ENCODE measurements around the gene FGF12.

The FGF12 gene

GRCh38 chr3:192177383-192177782 lies 550.0 kb downstream of the FGF12 start:
- no peak for DNase-seq

- DNase-seq = no peak
These were observed 553.1 kb downstream of the FGF12 start for GRCh38 chr3:192174283-192174682.

GRCh38 chr3:192171213-192171612 lies 556.1 kb downstream of the FGF12 start:
- DNase-seq = no peak

GRCh38 chr3:192170659-192171058 lies 556.7 kb downstream of the FGF12 start:
- no peak for DNase-seq

GRCh38 chr3:192170031-192170430 lies 557.3 kb downstream of the FGF12 start:
- DNase-seq = no peak

- no peak for DNase-seq
These were observed 557.9 kb downstream of the FGF12 start for GRCh38 chr3:192169332-192169915.

- DNase-seq = no peak
These were observed 559.1 kb downstream of the FGF12 start for GRCh38 chr3:192168202-192168601.

- no peak for DNase-seq
These were observed 561.8 kb downstream of the FGF12 start for GRCh38 chr3:192165552-192165951.

- no peak for DNase-seq
These were observed 565.7 kb downstream of the FGF12 start for GRCh38 chr3:192161661-192162060.

GRCh38 chr3:192156382-192156781 lies 571.0 kb downstream of the FGF12 start:
- no peak for DNase-seq

GRCh38 chr3:192155194-192155593 lies 572.1 kb downstream of the FGF12 start:
- no peak for DNase-seq

- no peak for DNase-seq
These were observed 594.1 kb downstream of the FGF12 start for GRCh38 chr3:192133271-192133670.

GRCh38 chr3:192130534-192131132 lies 596.7 kb downstream of the FGF12 start:
- DNase-seq = no peak

- no peak for DNase-seq
These were observed 597.8 kb downstream of the FGF12 start for GRCh38 chr3:192129586-192129985.

- DNase-seq = no peak
These were observed 598.4 kb downstream of the FGF12 start for GRCh38 chr3:192128922-192129321.

- DNase-seq = no peak
These were observed 599.3 kb downstream of the FGF12 start for GRCh38 chr3:192128060-192128459.

GRCh38 chr3:192122832-192123594 lies 604.3 kb downstream of the FGF12 start:
- no peak for DNase-seq

GRCh38 chr3:192121923-192122322 lies 605.4 kb downstream of the FGF12 start:
- DNase-seq = no peak

GRCh38 chr3:192108820-192109219 lies 618.5 kb downstream of the FGF12 start:
- DNase-seq = no peak

GRCh38 chr3:192106543-192106942 lies 620.8 kb downstream of the FGF12 start:
- DNase-seq = no peak

- no peak for DNase-seq
These were observed 634.8 kb downstream of the FGF12 start for GRCh38 chr3:192092388-192093005.

- DNase-seq = no peak
These were observed 635.5 kb downstream of the FGF12 start for GRCh38 chr3:192091831-192092230.

GRCh38 chr3:192090586-192090985 lies 636.8 kb downstream of the FGF12 start:
- no peak for DNase-seq

Data from CD4-positive, alpha-beta T cell treated with Interleukin-17A for 1 hour (primary cell).